Measurements from ENCODE around the gene CACFD1. TPM values are rescaled to one million over a fixed set of nuclear protein-coding genes. Genes with fewer than 3 reads are reported as not detected.

CACFD1 gene
- total and polyA plus RNA-seq, 2 of the 13 experiments (the other 11 are each of a cell fraction or from before 2014, with no cell fraction given): 13.8 to 14.6 TPM

GRCh38 chr9:133472753-133473378 lies 13.1 kb downstream of the CACFD1 start:
- DNase-seq (ENCODE audit: low spot score) (no peak), FAIRE-seq (no peak), ATAC-seq (no peak)
- H4K20me1 ChIP-seq (ENCODE audit: insufficient read depth, low read length): 0 out of 2 replicates have a peak, but pooled peaks cover 2% of the 10 kb centered on the region
- no peak overlapping the region for H3K4me3 ChIP-seq (replicated peaks in 1 of 3; ENCODE audit: insufficient read depth in 1 of 3, low read depth in 2 of 3, low read length in 3 of 3)
- BruUV-seq (replicated peaks): no TSS peak
- no peak overlapping the region for H3K9ac ChIP-seq (ENCODE audit: insufficient read depth, low read depth, low read length)
- WGBS (ENCODE audit: low lambda C conversion rate): 96% methylated on average over 8 of the region's 19 CpGs
- peaks cover 3 to 4% of the 10 kb centered on the region in 2 experiments; a peak in 1 of 5 replicates for H3K36me3 ChIP-seq (replicated peaks in 1 of 2; ENCODE audit: control insufficient read depth in 1 of 2, insufficient read depth in 2 of 2, low read length in 2 of 2)
- no peaks in the 10 kb centered on the region for H3K9me3 ChIP-seq (ENCODE audit: low read length)
- no peaks in the 10 kb centered on the region for H3K27me3 ChIP-seq (ENCODE audit: control insufficient read depth in 1 of 2, insufficient read depth in 2 of 2, low read length in 2 of 2)
- peaks cover 16% of the 10 kb centered on the region for H3K4me1 ChIP-seq (ENCODE audit: insufficient read depth, low read length)
- intact Hi-C loops (cut with micrococcal nuclease; ENCODE audit: unreplicated experiment): no loop called here
- peak; percentile 84 for TF ChIP-seq AKAP8 (CRISPR knock-in tag; IDR thresholded peaks at IDR 0.05)
- TF ChIP-seq CCDC6 (CRISPR knock-in tag; IDR thresholded peaks at IDR 0.05): no peak
- ChIA-PET CTCF (ENCODE audit: low intra/inter-chr PET ratio, low total read pairs) (no interaction called here), POLR2A (no interaction called here)
- in situ Hi-C loops (cut with HindIII; ENCODE audit: extremely low pct_ligation_motif_present, low pct_unique_long_range_greater_than_20kb): no loop called here
- no peak overlapping the region for H3K27ac ChIP-seq (ENCODE audit: extremely low read length, insufficient read depth, low read length)
- no peaks in the 10 kb centered on the region for H3K79me2 ChIP-seq (ENCODE audit: insufficient read depth, low read length)
- no peak overlapping the region for H3K4me2 ChIP-seq (ENCODE audit: low read depth, low read length)
- no peak overlapping the region for H2AFZ ChIP-seq (ENCODE audit: low read length)

DNA sequence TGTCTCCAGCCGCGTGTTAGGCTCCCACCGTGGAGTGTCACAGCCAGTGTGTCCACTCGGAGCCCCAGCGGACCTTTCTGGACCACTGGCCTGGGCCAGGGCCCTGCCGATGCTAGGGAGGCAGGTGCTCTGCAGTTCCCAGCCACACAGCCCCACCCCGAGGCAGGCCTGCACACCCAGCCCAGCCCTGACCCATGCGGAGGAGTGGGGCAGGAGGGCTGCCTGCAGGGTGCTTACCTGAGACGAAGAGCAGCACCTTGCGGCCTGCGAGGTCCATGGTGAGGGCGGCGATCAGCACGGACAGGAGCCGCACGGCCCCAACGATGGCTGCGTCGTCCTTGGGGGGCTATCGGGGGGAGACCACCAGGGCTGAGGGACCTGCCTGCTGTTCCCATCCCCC lies 14.0 kb downstream of the CACFD1 start:
- H3K9ac ChIP-seq (ENCODE audit: insufficient read depth, low read depth, low read length): no peak overlapping the region
- H4K20me1 ChIP-seq (ENCODE audit: insufficient read depth, low read length): 0 out of 2 replicates have a peak, but pooled peaks cover 2% of the 10 kb centered on the region
- no peak overlapping the region for H3K4me2 ChIP-seq (ENCODE audit: low read depth, low read length)
- H3K36me3 ChIP-seq (replicated peaks in 1 of 2; ENCODE audit: control insufficient read depth in 1 of 2, insufficient read depth in 2 of 2, low read length in 2 of 2): peaks cover 2 to 3% of the 10 kb centered on the region in 2 experiments; a peak in 1 of 5 replicates
- no peak overlapping the region for H2AFZ ChIP-seq (ENCODE audit: low read length)
- ChIA-PET CTCF (ENCODE audit: low intra/inter-chr PET ratio, low total read pairs) (no interaction called here), POLR2A (no interaction called here)
- WGBS (ENCODE audit: low lambda C conversion rate): 98% methylated on average over 9 of the region's 20 CpGs
- DNase-seq (ENCODE audit: low spot score) (no peak), ATAC-seq (no peak), FAIRE-seq (no peak)
- no TSS peak for BruUV-seq (replicated peaks)
- intact Hi-C loops (cut with micrococcal nuclease; ENCODE audit: unreplicated experiment) (no loop called here), in situ Hi-C loops (cut with HindIII; ENCODE audit: extremely low pct_ligation_motif_present, low pct_unique_long_range_greater_than_20kb) (no loop called here)
- TF ChIP-seq RBFOX2 (IDR thresholded peaks at IDR 0.05; ENCODE audit: low read depth, low read length) (peak; percentile 59), ZNF766 (CRISPR knock-in tag; IDR thresholded peaks at IDR 0.05; ENCODE audit: borderline replicate concordance) (no peak), ISX (CRISPR knock-in tag; conservative IDR thresholded peaks at IDR 0.05) (no peak), AGO2 (optimal IDR thresholded peaks at IDR 0.05; ENCODE audit: low read depth, low read length) (peak; percentile 29), ZNF781 (CRISPR knock-in tag; IDR thresholded peaks at IDR 0.05; ENCODE audit: borderline replicate concordance, not compliant biosample characterization) (no peak)
- no peak overlapping the region for H3K27ac ChIP-seq (ENCODE audit: extremely low read length, insufficient read depth, low read length)
- H3K4me1 ChIP-seq (ENCODE audit: insufficient read depth, low read length): peaks cover 24% of the 10 kb centered on the region
- no peaks in the 10 kb centered on the region for H3K27me3 ChIP-seq (ENCODE audit: control insufficient read depth in 1 of 2, insufficient read depth in 2 of 2, low read length in 2 of 2)
- no peak overlapping the region for H3K4me3 ChIP-seq (replicated peaks in 1 of 3; ENCODE audit: insufficient read depth in 1 of 3, low read depth in 2 of 3, low read length in 3 of 3)
- no peaks in the 10 kb centered on the region for H3K9me3 ChIP-seq (ENCODE audit: low read length)
- H3K79me2 ChIP-seq (ENCODE audit: insufficient read depth, low read length): no peaks in the 10 kb centered on the region

Measured in HepG2 (cell line).